Activated T-helper 17 cell treated with anti-CD3 and anti-CD28 coated beads, Interleukin-2, amount 50 U/mL, for 72 hours (primary cell): ENCODE results near the gene SKAP1. TPM values are rescaled to one million over a fixed set of nuclear protein-coding genes. Genes with fewer than 3 reads are reported as not detected.
"Not testable (repeated sequence)": the region's sequence is repeated elsewhere in the genome, so short reads cannot be mapped to it uniquely, and the experiment has no call there.

Experiments used
- ATAC-seq: fragments of 150-1000 bp; cut with Tn5 transposase; replicated peaks from 2 replicates; pipeline ENCODE4 v1.10.0; 2021; ENCODE audit warnings: mild to moderate bottlenecking, moderate library complexity
- H3K27ac Mint-ChIP-seq: one replicate; pipeline ENCODE4 v1.8.0; 2022; ENCODE audit warnings: mixed read lengths
- H3K27me3 Mint-ChIP-seq: one replicate; pipeline ENCODE4 v1.8.0; 2022; ENCODE audit warnings: mixed read lengths
- H3K36me3 Mint-ChIP-seq: one replicate; pipeline ENCODE4 v1.8.0; 2022; ENCODE audit warnings: low read depth, mild to moderate bottlenecking, mixed read lengths
- H3K4me1 Mint-ChIP-seq: one replicate; pipeline ENCODE4 v1.8.0; 2022; ENCODE audit warnings: mixed read lengths
- H3K4me3 Mint-ChIP-seq: one replicate; pipeline ENCODE4 v1.8.0; 2022; ENCODE audit warnings: mild to moderate bottlenecking, mixed read lengths
- H3K9me3 Mint-ChIP-seq: one replicate; pipeline ENCODE4 v1.8.0; 2022; ENCODE audit warnings: mixed read lengths
- total RNA-seq, 2 donors: library from RNA; stranded (reverse); gene quantifications; one replicate each; pipeline ENCODE4 v1.2.3, GENCODE V29; 2022

Gene SKAP1
- total RNA-seq, 2 donors from 2014 or later, result 71.4 to 103 TPM

- no peaks in the 10 kb centered on the region for H3K27me3 Mint-ChIP-seq
- H3K36me3 Mint-ChIP-seq, result no peaks in the 10 kb centered on the region
- ATAC-seq, result peak; percentile 45
- H3K9me3 Mint-ChIP-seq, result peaks cover 15% of the 10 kb centered on the region
- peaks cover 76% of the 10 kb centered on the region for H3K4me1 Mint-ChIP-seq
- peak overlapping the region; percentile 72 for H3K4me3 Mint-ChIP-seq
- peak overlapping the region; percentile 86 for H3K27ac Mint-ChIP-seq
Measured at GRCh38 chr17:48439875-48440505, 10.0 kb upstream of the SKAP1 start.

DNA sequence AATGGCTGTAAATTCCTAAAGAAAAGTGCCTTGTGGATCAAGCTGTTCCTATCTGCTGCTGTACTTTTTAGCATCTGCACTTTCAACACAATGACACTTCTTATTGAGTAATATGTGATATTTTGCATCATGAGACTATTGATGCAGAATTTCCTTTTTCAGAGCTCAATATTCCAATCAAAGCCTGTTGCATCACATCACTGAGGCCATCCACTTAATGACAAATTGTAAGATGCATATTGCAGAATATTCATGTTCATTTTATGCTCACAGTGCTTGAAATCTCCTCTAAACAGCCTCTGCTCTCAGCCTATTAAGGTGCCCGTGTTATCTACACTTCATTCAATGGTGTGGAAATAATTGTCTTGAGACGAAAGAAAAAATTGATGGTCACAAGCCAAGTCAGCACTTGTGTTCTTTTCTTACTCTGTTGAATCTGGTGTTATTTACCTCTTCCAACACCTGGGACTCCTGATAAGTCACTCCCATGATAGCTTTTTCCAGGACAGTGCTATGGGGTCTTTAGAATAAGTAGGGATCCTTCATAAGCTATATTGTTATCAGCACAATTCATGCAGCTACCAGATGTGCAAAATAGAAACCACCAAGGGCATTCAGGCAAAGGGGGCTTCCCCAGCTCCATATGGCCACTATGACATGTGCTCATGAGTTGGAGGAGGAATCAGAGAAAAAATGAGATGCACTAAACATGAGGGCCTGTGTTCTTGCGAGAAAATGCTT lies 9.3 kb upstream of the SKAP1 start:
- peak overlapping the region; percentile 72 for H3K4me3 Mint-ChIP-seq

GRCh38 chr17:48438516-48439061 lies 8.6 kb upstream of the SKAP1 start:
- peak overlapping the region; percentile 72 for H3K4me3 Mint-ChIP-seq
- no peak for ATAC-seq
- H3K4me1 Mint-ChIP-seq, result peaks cover 69% of the 10 kb centered on the region
- peaks cover 15% of the 10 kb centered on the region for H3K9me3 Mint-ChIP-seq
- peak overlapping the region; percentile 58 for H3K27ac Mint-ChIP-seq
- H3K36me3 Mint-ChIP-seq, result no peaks in the 10 kb centered on the region
- no peaks in the 10 kb centered on the region for H3K27me3 Mint-ChIP-seq

More for the DNA sequence above, 9.3 kb upstream of the SKAP1 start:
- H3K27ac Mint-ChIP-seq, result peak overlapping the region; percentile 86
- peaks cover 15% of the 10 kb centered on the region for H3K9me3 Mint-ChIP-seq
- no peaks in the 10 kb centered on the region for H3K27me3 Mint-ChIP-seq
- peak; percentile 60 for ATAC-seq
- no peaks in the 10 kb centered on the region for H3K36me3 Mint-ChIP-seq
- H3K4me1 Mint-ChIP-seq, result peaks cover 70% of the 10 kb centered on the region

- no peak overlapping the region for H3K27ac Mint-ChIP-seq
- H3K4me1 Mint-ChIP-seq, result peaks cover 37% of the 10 kb centered on the region
- no peak overlapping the region for H3K4me3 Mint-ChIP-seq
- ATAC-seq, result no peak
- H3K36me3 Mint-ChIP-seq, result peaks cover 11% of the 10 kb centered on the region
- H3K27me3 Mint-ChIP-seq, result no peaks in the 10 kb centered on the region
- H3K9me3 Mint-ChIP-seq, result peaks cover 8% of the 10 kb centered on the region
Measured at GRCh38 chr17:48433896-48434295, 3.9 kb upstream of the SKAP1 start.

- H3K27ac Mint-ChIP-seq, result no peak overlapping the region
- peaks cover 19% of the 10 kb centered on the region for H3K36me3 Mint-ChIP-seq
- H3K4me1 Mint-ChIP-seq, result peaks cover 29% of the 10 kb centered on the region
- H3K9me3 Mint-ChIP-seq, result peaks cover 8% of the 10 kb centered on the region
- no peak for ATAC-seq
- H3K4me3 Mint-ChIP-seq, result no peak overlapping the region
- H3K27me3 Mint-ChIP-seq, result no peaks in the 10 kb centered on the region
Measured at GRCh38 chr17:48432820-48433775, 3.1 kb upstream of the SKAP1 start.

DNA sequence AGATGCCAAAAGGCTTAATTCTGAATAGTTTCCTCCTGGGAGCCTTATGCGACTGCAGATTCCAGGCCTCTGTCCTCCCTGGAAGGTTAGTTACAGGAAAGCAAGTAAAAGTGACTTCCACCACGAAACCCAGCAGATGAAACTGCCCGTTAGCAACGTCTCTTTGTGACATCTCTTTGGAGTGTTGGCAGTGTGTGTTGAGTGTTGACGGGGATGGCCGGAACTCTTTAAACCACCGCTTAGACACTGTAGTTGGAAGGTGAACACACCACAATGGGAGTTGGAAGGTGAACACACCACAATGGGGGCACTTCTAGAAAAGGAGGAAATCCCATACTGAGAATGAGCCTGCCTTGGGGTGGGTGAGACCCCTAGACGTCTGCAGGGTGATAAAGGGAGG lies 858 bp downstream of the SKAP1 start:
- peaks cover 52% of the 10 kb centered on the region for H3K36me3 Mint-ChIP-seq
- peak overlapping the region; percentile 97 for H3K4me3 Mint-ChIP-seq
- no peaks in the 10 kb centered on the region for H3K27me3 Mint-ChIP-seq
- H3K27ac Mint-ChIP-seq, result peak overlapping the region; percentile 97
- no peaks in the 10 kb centered on the region for H3K9me3 Mint-ChIP-seq
- peaks cover 35% of the 10 kb centered on the region for H3K4me1 Mint-ChIP-seq
- peak; percentile 42 for ATAC-seq

DNA sequence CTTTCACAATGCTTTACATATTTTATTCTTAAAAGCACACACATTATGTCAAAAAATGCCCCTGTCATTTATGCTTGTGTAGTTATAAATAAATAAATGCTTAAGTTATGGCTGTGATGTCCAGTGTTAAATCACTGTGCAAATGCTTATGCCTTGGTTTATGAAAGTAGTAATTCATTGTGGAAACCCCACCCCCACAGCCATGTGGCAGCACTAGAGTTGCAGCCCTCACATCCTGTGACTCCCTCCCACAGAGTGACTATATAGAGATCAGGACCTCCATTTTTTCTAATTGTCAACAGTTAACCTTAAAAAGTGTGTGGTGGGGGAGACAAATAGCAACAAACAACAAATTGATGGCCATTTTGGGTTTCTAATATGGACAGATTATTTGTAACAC lies 2.4 kb downstream of the SKAP1 start:
- Mint-ChIP-seq H3K27me3 (no peaks in the 10 kb centered on the region), H3K4me3 (peak overlapping the region; percentile 97), H3K27ac (peak overlapping the region; percentile 97), H3K9me3 (no peaks in the 10 kb centered on the region), H3K4me1 (peaks cover 40% of the 10 kb centered on the region), H3K36me3 (peaks cover 57% of the 10 kb centered on the region)
- ATAC-seq, result peak; percentile 83

GRCh38 chr17:48426761-48427500 lies 3.1 kb downstream of the SKAP1 start:
- no peak for ATAC-seq
- Mint-ChIP-seq H3K4me3 (peak overlapping the region; percentile 97), H3K27ac (peak overlapping the region; percentile 97), H3K27me3 (no peaks in the 10 kb centered on the region), H3K36me3 (peaks cover 60% of the 10 kb centered on the region), H3K9me3 (no peaks in the 10 kb centered on the region), H3K4me1 (peaks cover 43% of the 10 kb centered on the region)

DNA sequence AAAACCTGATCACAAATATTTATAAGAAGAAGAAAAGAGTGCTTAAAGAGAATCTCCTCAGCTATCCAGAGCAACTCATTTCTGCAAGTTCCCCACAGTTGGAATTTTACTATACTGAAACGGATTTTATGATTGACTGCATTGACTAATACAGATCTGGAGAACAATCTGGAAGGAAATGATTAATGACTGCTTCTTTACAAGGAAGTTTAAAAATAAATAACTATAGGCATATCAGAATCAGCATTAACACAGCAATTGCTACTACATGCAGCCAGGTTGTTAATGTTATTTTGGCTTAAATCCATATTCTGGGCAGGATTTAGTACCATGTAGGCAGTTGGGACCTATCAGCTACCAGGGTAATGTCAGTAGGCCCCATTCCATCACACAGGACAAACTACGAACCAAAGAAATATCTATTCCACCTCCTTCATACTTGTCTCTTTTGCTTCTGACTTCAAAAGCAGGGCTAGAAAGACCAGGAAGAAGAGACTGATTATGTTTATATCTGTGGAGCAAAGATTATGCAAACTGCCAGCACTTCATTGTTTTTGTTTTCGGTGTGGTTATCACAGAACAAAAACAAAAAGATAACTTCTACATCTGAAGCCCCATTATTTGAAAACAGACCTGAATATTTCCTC lies 3.9 kb downstream of the SKAP1 start:
- peak overlapping the region; percentile 97 for H3K27ac Mint-ChIP-seq
- peak overlapping the region; percentile 97 for H3K4me3 Mint-ChIP-seq

DNA sequence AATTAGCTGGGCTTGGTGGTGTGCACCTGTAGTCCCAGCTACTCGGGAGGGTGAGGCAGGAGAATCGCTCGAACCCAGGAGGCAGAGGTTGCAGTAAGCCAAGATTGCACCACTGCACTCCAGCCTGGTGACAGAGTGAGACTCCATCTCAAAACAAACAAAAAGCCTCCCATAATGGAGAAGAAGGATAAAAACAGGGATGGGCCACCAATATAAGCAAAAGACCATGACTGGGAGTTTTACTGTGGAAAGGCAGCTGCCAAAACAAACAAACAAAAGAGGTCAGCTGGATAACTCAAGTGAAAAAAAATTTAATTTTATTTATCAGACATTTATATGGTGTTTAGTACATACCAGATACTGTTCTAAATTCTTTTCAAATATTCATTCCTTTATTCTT lies 8.0 kb downstream of the SKAP1 start:
- Mint-ChIP-seq H3K4me1 (peaks cover 40% of the 10 kb centered on the region), H3K36me3 (peaks cover 55% of the 10 kb centered on the region)
- not testable (repeated sequence) for H3K27me3 Mint-ChIP-seq, H3K9me3 Mint-ChIP-seq, ATAC-seq, H3K4me3 Mint-ChIP-seq, H3K27ac Mint-ChIP-seq

More for the DNA sequence above, 3.9 kb downstream of the SKAP1 start:
- H3K36me3 Mint-ChIP-seq, result peaks cover 66% of the 10 kb centered on the region
- no peaks in the 10 kb centered on the region for H3K27me3 Mint-ChIP-seq
- no peaks in the 10 kb centered on the region for H3K9me3 Mint-ChIP-seq
- ATAC-seq, result no peak
- H3K4me1 Mint-ChIP-seq, result peaks cover 43% of the 10 kb centered on the region

DNA sequence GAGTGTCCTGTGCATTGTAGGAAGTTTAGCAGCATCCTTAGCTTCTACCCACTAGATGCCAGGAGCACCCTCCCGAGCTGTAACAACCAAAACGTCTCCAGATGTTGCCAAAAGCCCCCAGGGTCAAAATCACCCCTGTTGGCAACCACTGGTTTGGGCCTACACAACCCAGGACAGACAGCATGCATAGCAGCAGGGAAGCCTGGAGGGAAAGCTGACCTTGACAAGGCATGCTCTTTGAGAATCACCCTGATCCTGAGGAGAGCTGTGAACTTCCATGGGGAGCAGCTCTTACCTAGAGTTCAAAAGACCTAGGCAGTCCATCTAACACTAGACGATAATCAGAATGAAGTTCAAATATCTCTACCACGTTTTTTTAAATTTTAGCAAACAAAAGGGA lies 9.2 kb downstream of the SKAP1 start:
- no peak overlapping the region for H3K4me3 Mint-ChIP-seq
- no peaks in the 10 kb centered on the region for H3K9me3 Mint-ChIP-seq
- H3K36me3 Mint-ChIP-seq, result peaks cover 49% of the 10 kb centered on the region
- H3K27me3 Mint-ChIP-seq, result no peaks in the 10 kb centered on the region
- H3K4me1 Mint-ChIP-seq, result peaks cover 37% of the 10 kb centered on the region
- ATAC-seq, result no peak
- H3K27ac Mint-ChIP-seq, result peak overlapping the region; percentile 34

DNA sequence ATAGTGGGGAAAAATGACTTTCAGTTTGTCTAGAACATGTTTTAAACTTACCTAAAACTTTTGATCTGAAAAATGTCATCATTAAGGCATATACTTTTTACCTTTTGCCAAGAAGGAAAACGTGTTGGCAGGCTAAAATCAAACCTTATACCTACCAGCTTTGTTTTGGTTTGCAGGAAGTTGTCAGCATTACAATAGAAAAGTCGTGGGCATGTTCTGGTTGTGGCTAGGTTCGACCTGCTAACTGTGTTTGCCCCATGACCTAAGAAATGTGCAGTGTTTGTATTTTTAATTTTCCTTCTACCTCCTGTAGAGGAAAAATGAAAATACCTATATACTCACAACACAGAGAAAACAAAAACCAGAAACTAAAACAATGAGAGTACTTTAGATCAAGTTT lies 13.0 kb downstream of the SKAP1 start:
- peak overlapping the region; percentile 75 for H3K4me3 Mint-ChIP-seq
- no peaks in the 10 kb centered on the region for H3K27me3 Mint-ChIP-seq
- H3K27ac Mint-ChIP-seq, result peak overlapping the region; percentile 87
- peaks cover 52% of the 10 kb centered on the region for H3K4me1 Mint-ChIP-seq
- no peaks in the 10 kb centered on the region for H3K9me3 Mint-ChIP-seq
- peaks cover 47% of the 10 kb centered on the region for H3K36me3 Mint-ChIP-seq
- ATAC-seq, result peak; percentile 42
